K562 (cell line): ENCODE measurements around the gene CDX1. TPM values are rescaled to one million over a fixed set of nuclear protein-coding genes. Genes with fewer than 3 reads are reported as not detected.

Experiments
- ATAC-seq: fragments of 200-7000 bp; cut with Tn5 transposase; 3 replicates; pipeline ENCODE4 v1.9.1; 2020; ENCODE audit warnings: moderate library complexity
- BruUV-seq: library from RNA; stranded (reverse); fragments of 400-500 nt; replicated peaks from 2 replicates; lab custom pipeline; 2021; lab: Mats Ljungman, UMichigan
- CTCF ChIA-PET: fragments of 300-600 bp; formaldehyde crosslinking; extraction: SDS; loops from one replicate; lab custom pipeline; 2021; ENCODE audit warnings: low intra/inter-chr PET ratio; lab: Yijun Ruan, JAX
- POLR2A ChIA-PET: fragments of 300-600, 350-650 bp; sonication (Branson Sonifier 250); formaldehyde crosslinking; extraction: SDS; loops from one replicate; lab custom pipeline; 2021; ENCODE audit warnings: antibody characterized with exemption, inconsistent platforms; lab: Yijun Ruan, JAX
- DNase-seq, 4 experiments: peaks; one replicate each; pipeline versions ENCODE4 v3.0.0 to v3.0.0-alpha.2; 2011 to 2018; ENCODE audit warnings: low spot score in 3 of 4, mixed read lengths in 3 of 4; ENCODE audit errors: extremely low read depth in 1 of 4
- FAIRE-seq: peaks from 2 replicates; lab custom pipeline; 2011; peaks lifted over from hg19 to GRCh38; lab: Jason Lieb, UNC
- H2AFZ ChIP-seq: 2 replicates; pipeline ENCODE4 v1.6.0; 2011; ENCODE audit warnings: low read depth, low read length, control low read depth, inconsistent platforms
- H3K27ac ChIP-seq: fragments of 200-600 bp; 3 replicates; pipeline ENCODE4 v1.8.0; 2011; ENCODE audit warnings: low read depth, mild to moderate bottlenecking, control low read depth, inconsistent platforms, low read length, moderate library complexity, mixed read lengths; ENCODE audit errors: extremely low read depth
- H3K27me3 ChIP-seq, 2 experiments: fragments of 300-600 bp in 1 of 2; 2 replicates in 1 of 2; 3 replicates in 1 of 2; pipeline versions ENCODE4 v1.6.0 to v1.8.0; 2011; ENCODE audit warnings: inconsistent platforms in 2 of 2, low read length in 2 of 2, mild to moderate bottlenecking in 1 of 2, mixed read lengths in 1 of 2, moderate library complexity in 1 of 2; ENCODE audit not compliant: control insufficient read depth in 2 of 2, insufficient read depth in 2 of 2
- H3K36me3 ChIP-seq: fragments of 300-600 bp; 3 replicates; pipeline ENCODE4 v1.8.0; 2011; ENCODE audit warnings: mild to moderate bottlenecking, low read length, inconsistent platforms; ENCODE audit not compliant: control insufficient read depth, insufficient read depth
- H3K4me1 ChIP-seq, 2 experiments: fragments of 200-600 bp in 1 of 2; replicated peaks in 1 of 2; 2 replicates in 1 of 2; 3 replicates in 1 of 2; pipeline versions ENCODE4 v1.5.1 to v1.8.0; 2011; ENCODE audit warnings: inconsistent platforms in 2 of 2, low read length in 2 of 2, mild to moderate bottlenecking in 1 of 2, mixed read lengths in 1 of 2, moderate library complexity in 1 of 2; ENCODE audit not compliant: control insufficient read depth in 2 of 2, insufficient read depth in 2 of 2
- H3K4me2 ChIP-seq: 2 replicates; pipeline ENCODE4 v1.6.1; 2011; ENCODE audit warnings: low read length, control low read depth, inconsistent platforms, mixed read lengths; ENCODE audit not compliant: insufficient read depth
- H3K4me3 ChIP-seq: fragments of 200-600 bp; sonication (generic), shearing (Covaris generic); 2 replicates; pipeline ENCODE4 v1.5.1; 2016; ENCODE audit warnings: control low read depth, inconsistent platforms
- H3K79me2 ChIP-seq: fragments of 200-600 bp; 3 replicates; pipeline ENCODE4 v1.8.0; 2011; ENCODE audit warnings: low read length, inconsistent platforms; ENCODE audit not compliant: control insufficient read depth, insufficient read depth
- H3K9ac ChIP-seq, 2 experiments: 2 replicates each; pipeline versions ENCODE4 v1.6.0 to v1.6.1; 2011; ENCODE audit warnings: low read depth in 2 of 2, low read length in 2 of 2, control low read depth in 1 of 2, inconsistent platforms in 1 of 2, mild to moderate bottlenecking in 1 of 2, mixed read lengths in 1 of 2; ENCODE audit not compliant: insufficient read depth in 1 of 2
- H3K9me1 ChIP-seq: one replicate; pipeline ENCODE4 v1.6.0; 2011; ENCODE audit warnings: inconsistent platforms, mild to moderate bottlenecking, low read length, moderate library complexity; ENCODE audit not compliant: control insufficient read depth, insufficient read depth
- H3K9me3 ChIP-seq: replicated peaks from 2 replicates; pipeline ENCODE4 v1.5.1; 2011; ENCODE audit warnings: low read depth, low read length, inconsistent platforms; ENCODE audit not compliant: control insufficient read depth, insufficient read depth
- H4K20me1 ChIP-seq: replicated peaks from 2 replicates; pipeline ENCODE4 v1.6.1; 2011; ENCODE audit warnings: low read length, inconsistent platforms, mixed read lengths; ENCODE audit not compliant: control insufficient read depth, insufficient read depth
- HDGF ChIP-seq: fragments of 450-650 bp; IDR thresholded peaks from 2 replicates; pipeline ENCODE4 v1.6.1; 2016
- JUNB ChIP-seq: fragments of 450-650 bp; formaldehyde crosslinking; conservative IDR thresholded peaks from 2 replicates; pipeline ENCODE4 v1.4.0; 2020; ENCODE audit warnings: mild to moderate bottlenecking
- LCOR ChIP-seq: sonication (generic); formaldehyde crosslinking; IDR thresholded peaks from 2 replicates; pipeline ENCODE4 v1.8.0; 2022; ENCODE audit warnings: mild to moderate bottlenecking, missing genetic modification reagents
- NFIX ChIP-seq: fragments of 250-450 bp; sonication (Bioruptor Pico); IDR thresholded peaks from 2 replicates; pipeline ENCODE4 v1.4.0; 2020; ENCODE audit warnings: low read depth, mild to moderate bottlenecking, moderate library complexity
- POLR3G ChIP-seq: IDR thresholded peaks from 2 replicates; pipeline ENCODE4 v1.6.1; 2011; ENCODE audit not compliant: insufficient read length, insufficient replicate concordance; ENCODE audit errors: extremely low read depth
- PPARD ChIP-seq: fragments of 250-450 bp; sonication (Bioruptor Pico); IDR thresholded peaks from 2 replicates; pipeline ENCODE4 v1.8.0; 2022; ENCODE audit warnings: inconsistent platforms, mild to moderate bottlenecking, moderate library complexity
- PTTG1 ChIP-seq: fragments of 450-650 bp; IDR thresholded peaks from 2 replicates; pipeline ENCODE4 v1.6.1; 2016; ENCODE audit warnings: low read depth, mild to moderate bottlenecking, missing genetic modification characterization, missing compliant biosample characterization
- ZNF408 ChIP-seq: fragments of 250-450 bp; sonication (Bioruptor Pico); IDR thresholded peaks from 2 replicates; pipeline ENCODE4 v1.4.0; 2020; ENCODE audit warnings: low read depth, mild to moderate bottlenecking, moderate library complexity
- WGBS: fragments of 100-300 bp; shearing (Covaris generic); methylation state at CpG from one replicate; pipeline ENCODE4 v1.1.6; 2016; ENCODE audit warnings: low coverage, mixed read lengths; ENCODE audit not compliant: insufficient coverage; ENCODE audit errors: missing lambda C conversion rate; 5-methylcytosine and 5-hydroxymethylcytosine counted together
- in situ Hi-C: fragments of 300-500 bp; cut with MboI; formaldehyde crosslinking; loops from 4 replicates; pipeline ENCODE4 v1.15.0; 2018; ENCODE audit warnings: inconsistent platforms, mixed read lengths
- intact Hi-C: fragments of 100-400 bp; cut with micrococcal nuclease; formaldehyde crosslinking; loops from 2 replicates; pipeline ENCODE4 v1.14.2; 2022
- polyA plus RNA-seq, 8 experiments: library from polyadenylated mRNA; depleted of rRNA in 4 of 8; stranded (reverse) in 5 of 8; unstranded in 3 of 8; fragments of >200 nt; fragmentation: Nextera tagmentation in 2 of 8; fragmentation: Illumina TruSeq in 1 of 8; extraction: Ambion mirVana in 2 of 8; extraction: Trizol in 1 of 8; gene quantifications; 2 replicates each; pipeline versions ENCODE4 v1.2.1 to v1.2.3, GENCODE V29; 2011 to 2014; ENCODE audit warnings: inconsistent platforms in 1 of 8, missing spikeins in 1 of 8
- total RNA-seq, 7 experiments: library from RNA; depleted of rRNA in 6 of 7; stranded (reverse); fragments of >200 nt in 6 of 7; fragmentation: Illumina TruSeq in 2 of 7; extraction: Trizol in 2 of 7; gene quantifications; 2 replicates each; pipeline versions ENCODE4 v1.2.1 to v1.2.3, GENCODE V29; 2011 to 2021; ENCODE audit warnings: low replicate concordance in 1 of 7
- TF ChIP-seq, protein P1 (sequence below), 3 experiments: IDR thresholded peaks in 2 of 3; conservative IDR thresholded peaks in 1 of 3; 2 replicates each; pipeline ENCODE4 v1.5.1; 2011 to 2012; ENCODE audit warnings: low read length in 3 of 3, mild to moderate bottlenecking in 3 of 3, control low read depth in 2 of 3, improper control_type of control experiment in 1 of 3, inconsistent platforms in 1 of 3, low read depth in 1 of 3, mixed read lengths in 1 of 3, moderate library complexity in 1 of 3; ENCODE audit not compliant: insufficient read depth in 2 of 3
- TF ChIP-seq, protein P2 (sequence below): fragments of 250-450 bp; sonication (Bioruptor Pico); IDR thresholded peaks from 2 replicates; pipeline ENCODE4 v1.8.0; 2021; ENCODE audit warnings: mild to moderate bottlenecking, moderate library complexity
- TF ChIP-seq, protein P3 (sequence below): fragments of 250-450 bp; sonication (Bioruptor Pico); IDR thresholded peaks from 2 replicates; pipeline ENCODE4 v1.8.0; 2022; ENCODE audit warnings: inconsistent platforms

The CDX1 gene
- total and polyA plus RNA-seq, 9 of the 15 experiments (the other 6 are each of a cell fraction or from before 2014, with no cell fraction given): 0.06 to 0.16 TPM; not detected in 7

DNA sequence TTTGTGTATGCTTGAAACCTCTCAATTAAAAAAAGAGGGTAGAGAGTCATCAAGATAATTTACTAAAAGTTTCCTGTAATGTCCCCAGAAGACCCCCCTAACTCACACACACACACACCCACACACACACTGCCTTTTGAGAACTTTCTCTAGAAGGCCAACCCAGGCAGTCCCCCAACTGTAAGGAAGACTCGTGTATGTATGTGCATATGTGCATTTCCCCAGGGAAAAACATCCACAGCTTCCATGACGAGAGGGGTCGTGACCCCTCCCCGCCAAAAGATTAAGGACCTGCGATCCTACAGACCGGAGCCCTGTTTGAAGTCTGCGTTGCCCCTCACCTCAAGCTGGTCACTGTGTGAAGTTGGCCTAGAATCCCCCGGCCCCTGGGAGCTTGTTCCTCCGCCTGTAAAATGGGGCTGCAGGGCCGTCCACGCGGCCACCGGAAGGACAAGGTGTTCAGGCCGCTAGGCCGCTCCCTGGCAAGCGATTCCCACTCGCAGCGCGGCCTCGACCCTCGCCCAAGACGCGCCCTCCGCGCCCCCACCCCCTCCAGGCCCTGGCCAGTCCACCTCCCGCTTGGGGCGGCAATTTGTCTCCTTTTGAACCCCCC, 435 bp upstream of the CDX1 start (continued):
- TF ChIP-seq NFIX (CRISPR knock-in tag) (no peak), PPARD (CRISPR knock-in tag) (no peak)

DNA sequence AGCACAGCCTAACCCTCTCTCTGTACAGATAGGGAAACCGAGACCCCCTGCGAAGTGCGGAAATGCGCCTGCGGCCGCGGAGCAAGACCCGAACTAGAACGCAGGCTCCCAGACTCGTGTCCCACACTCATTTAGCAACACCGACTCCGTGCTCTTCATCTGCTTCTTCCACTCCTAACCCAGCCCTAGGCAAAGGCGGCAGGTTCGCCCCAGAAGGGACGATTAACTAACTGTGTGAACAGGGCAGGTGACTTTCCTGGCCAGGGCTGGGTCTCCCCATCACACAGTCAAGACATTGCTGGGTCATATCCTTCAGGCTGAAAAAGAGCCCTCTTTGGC, 903 bp downstream of the CDX1 start:
- WGBS: 60% methylated on average over 15 of the region's 15 CpGs
- H3K4me1 ChIP-seq: peaks cover 0 to 6% of the 10 kb centered on the region in 2 experiments; a peak in 2 of 5 replicates
- intact Hi-C loops: no loop called here
- no peak overlapping the region for H3K4me3 ChIP-seq
- H4K20me1 ChIP-seq: no peaks in the 10 kb centered on the region
- no peak overlapping the region for H3K4me2 ChIP-seq
- no peaks in the 10 kb centered on the region for H3K36me3 ChIP-seq
- no peak for DNase-seq
- TF ChIP-seq PTTG1 (tag) (no peak), LCOR (CRISPR knock-in tag) (no peak), POLR3G (no peak), ZNF408 (CRISPR knock-in tag) (no peak), JUNB (CRISPR knock-in tag) (no peak), HDGF (no peak)
- TF ChIP-seq, protein P1, sequence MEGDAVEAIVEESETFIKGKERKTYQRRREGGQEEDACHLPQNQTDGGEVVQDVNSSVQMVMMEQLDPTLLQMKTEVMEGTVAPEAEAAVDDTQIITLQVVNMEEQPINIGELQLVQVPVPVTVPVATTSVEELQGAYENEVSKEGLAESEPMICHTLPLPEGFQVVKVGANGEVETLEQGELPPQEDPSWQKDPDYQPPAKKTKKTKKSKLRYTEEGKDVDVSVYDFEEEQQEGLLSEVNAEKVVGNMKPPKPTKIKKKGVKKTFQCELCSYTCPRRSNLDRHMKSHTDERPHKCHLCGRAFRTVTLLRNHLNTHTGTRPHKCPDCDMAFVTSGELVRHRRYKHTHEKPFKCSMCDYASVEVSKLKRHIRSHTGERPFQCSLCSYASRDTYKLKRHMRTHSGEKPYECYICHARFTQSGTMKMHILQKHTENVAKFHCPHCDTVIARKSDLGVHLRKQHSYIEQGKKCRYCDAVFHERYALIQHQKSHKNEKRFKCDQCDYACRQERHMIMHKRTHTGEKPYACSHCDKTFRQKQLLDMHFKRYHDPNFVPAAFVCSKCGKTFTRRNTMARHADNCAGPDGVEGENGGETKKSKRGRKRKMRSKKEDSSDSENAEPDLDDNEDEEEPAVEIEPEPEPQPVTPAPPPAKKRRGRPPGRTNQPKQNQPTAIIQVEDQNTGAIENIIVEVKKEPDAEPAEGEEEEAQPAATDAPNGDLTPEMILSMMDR (IDR thresholded peaks at IDR 0.05 in 2 of 3, conservative IDR thresholded peaks at IDR 0.05 in 1 of 3; ENCODE audit: insufficient read depth in 2 of 3, low read depth in 1 of 3, low read length in 3 of 3): no peak
- TF ChIP-seq, protein P2, sequence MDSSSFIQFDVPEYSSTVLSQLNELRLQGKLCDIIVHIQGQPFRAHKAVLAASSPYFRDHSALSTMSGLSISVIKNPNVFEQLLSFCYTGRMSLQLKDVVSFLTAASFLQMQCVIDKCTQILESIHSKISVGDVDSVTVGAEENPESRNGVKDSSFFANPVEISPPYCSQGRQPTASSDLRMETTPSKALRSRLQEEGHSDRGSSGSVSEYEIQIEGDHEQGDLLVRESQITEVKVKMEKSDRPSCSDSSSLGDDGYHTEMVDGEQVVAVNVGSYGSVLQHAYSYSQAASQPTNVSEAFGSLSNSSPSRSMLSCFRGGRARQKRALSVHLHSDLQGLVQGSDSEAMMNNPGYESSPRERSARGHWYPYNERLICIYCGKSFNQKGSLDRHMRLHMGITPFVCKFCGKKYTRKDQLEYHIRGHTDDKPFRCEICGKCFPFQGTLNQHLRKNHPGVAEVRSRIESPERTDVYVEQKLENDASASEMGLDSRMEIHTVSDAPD (CRISPR knock-in tag): no peak
- TF ChIP-seq, protein P3, sequence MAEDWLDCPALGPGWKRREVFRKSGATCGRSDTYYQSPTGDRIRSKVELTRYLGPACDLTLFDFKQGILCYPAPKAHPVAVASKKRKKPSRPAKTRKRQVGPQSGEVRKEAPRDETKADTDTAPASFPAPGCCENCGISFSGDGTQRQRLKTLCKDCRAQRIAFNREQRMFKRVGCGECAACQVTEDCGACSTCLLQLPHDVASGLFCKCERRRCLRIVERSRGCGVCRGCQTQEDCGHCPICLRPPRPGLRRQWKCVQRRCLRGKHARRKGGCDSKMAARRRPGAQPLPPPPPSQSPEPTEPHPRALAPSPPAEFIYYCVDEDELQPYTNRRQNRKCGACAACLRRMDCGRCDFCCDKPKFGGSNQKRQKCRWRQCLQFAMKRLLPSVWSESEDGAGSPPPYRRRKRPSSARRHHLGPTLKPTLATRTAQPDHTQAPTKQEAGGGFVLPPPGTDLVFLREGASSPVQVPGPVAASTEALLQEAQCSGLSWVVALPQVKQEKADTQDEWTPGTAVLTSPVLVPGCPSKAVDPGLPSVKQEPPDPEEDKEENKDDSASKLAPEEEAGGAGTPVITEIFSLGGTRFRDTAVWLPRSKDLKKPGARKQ (CRISPR knock-in tag): no peak
- TF ChIP-seq, all 486 proteins: peak for 0
- Histone ChIP-seq H3K9me3 (no peaks in the 10 kb centered on the region), H3K27me3 (peaks cover 13 to 35% of the 10 kb centered on the region in 2 experiments; a peak in 4 of 5 replicates), H3K9ac (no peak overlapping the region; a peak in 1 of 4 replicates), H3K27ac (no peak overlapping the region), H2AFZ (no peak overlapping the region), H3K9me1 (no peaks in the 10 kb centered on the region), H3K79me2 (no peaks in the 10 kb centered on the region)
- FAIRE-seq (no peak), ATAC-seq (no peak)
- in situ Hi-C loops: no loop called here
- no TSS peak for BruUV-seq
- POLR2A ChIA-PET: no interaction called here
- CTCF ChIA-PET: no interaction called here
